Heart left ventricle (tissue), 16 donors: Measurements from ENCODE around the gene WDR74. TPM values are rescaled to one million over a fixed set of nuclear protein-coding genes. Genes with fewer than 3 reads are reported as not detected.

Experiments used
- ATAC-seq, 4 donors: fragments of 200-7000 bp; cut with Tn5 transposase; one replicate each; pipeline ENCODE4 v1.9.1; 2020 to 2022; ENCODE audit warnings: moderate library complexity in 4 of 4, mild to moderate bottlenecking in 3 of 4, moderate number of reproducible peaks in 1 of 4
- DNase-seq, 5 donors: peaks; one replicate each; pipeline ENCODE4 v3.0.0-alpha.2; 2020
- H3K27ac ChIP-seq, 12 donors: fragments of 200-600 bp; sonication (generic) in 4 of 12; one replicate each; pipeline versions ENCODE4 v1.5.0 to v1.8.0; 2016 to 2022; ENCODE audit warnings: mild to moderate bottlenecking in 2 of 12
- H3K27me3 ChIP-seq, 9 donors: fragments of 200-600 bp; sonication (generic) in 2 of 9; one replicate each; pipeline versions ENCODE4 v1.5.1 to v1.8.0; 2016 to 2022; ENCODE audit warnings: mild to moderate bottlenecking in 3 of 9
- H3K36me3 ChIP-seq, 9 donors: fragments of 200-600 bp; sonication (generic) in 2 of 9; one replicate each; pipeline versions ENCODE4 v1.5.0 to v1.8.0; 2018 to 2022; ENCODE audit warnings: mild to moderate bottlenecking in 2 of 9
- H3K4me1 ChIP-seq, 12 donors: fragments of 200-600 bp; sonication (generic) in 4 of 12; one replicate each; pipeline versions ENCODE4 v1.5.0 to v1.8.0; 2016 to 2022; ENCODE audit warnings: mild to moderate bottlenecking in 3 of 12
- H3K4me3 ChIP-seq, 12 donors: fragments of 200-600 bp; sonication (generic) in 4 of 12; one replicate each; pipeline versions ENCODE4 v1.5.0 to v1.8.0; 2017 to 2022; ENCODE audit warnings: mild to moderate bottlenecking in 9 of 12, moderate library complexity in 4 of 12
- H3K9me3 ChIP-seq, 12 donors: fragments of 200-600 bp; sonication (generic) in 4 of 12; one replicate each; pipeline versions ENCODE4 v1.5.0 to v1.8.0; 2016 to 2022; ENCODE audit warnings: mild to moderate bottlenecking in 1 of 12
- CTCF ChIP-seq, 12 donors: fragments of 200-600 bp; sonication (generic) in 4 of 12; IDR thresholded peaks; one replicate each; pipeline versions ENCODE4 v1.5.0 to v1.8.0; 2018 to 2022; ENCODE audit warnings: antibody characterized with exemption in 12 of 12, mild to moderate bottlenecking in 5 of 12
- POLR2A ChIP-seq, 2 donors: fragments of 450-650 bp; IDR thresholded peaks; one replicate each; pipeline ENCODE4 v1.6.1; 2017; ENCODE audit warnings: antibody characterized with exemption in 2 of 2, mild to moderate bottlenecking in 2 of 2, moderate library complexity in 2 of 2
- WGBS, 4 donors: extraction: QIAGEN DNeasy Blood & Tissue Kit in 2 of 4; methylation state at CpG; one replicate each; pipeline versions ENCODE4 v1.1.5 to v1.1.7; 2013 to 2018; 5-methylcytosine and 5-hydroxymethylcytosine counted together
- intact Hi-C, 10 donors: fragments of 100-400 bp; cut with DNase I; formaldehyde crosslinking; loops; one replicate each; pipeline versions ENCODE4 v1.11.1 to v1.14.2; 2022
- microRNA-seq, 4 donors: library from miRNA; unstranded; fragments of <30 nt; microRNA quantifications; one replicate each; pipeline versions ENCODE4 to v1.2.0, GENCODE V29; 2017 to 2020
- polyA plus RNA-seq, 2 donors: library from polyadenylated mRNA; stranded (reverse); fragments of 200-250 nt; gene quantifications; one replicate each; pipeline ENCODE4 v1.2.3, GENCODE V29; 2013
- total RNA-seq, 9 donors: library from RNA; depleted of rRNA in 2 of 9; stranded (reverse); fragments of >200 nt in 2 of 9; fragmentation: NEBNext Ultra II Directional in 3 of 9; extraction: Animal tissue kit (Norgen Biotek cat#: 25700) in 3 of 9; gene quantifications; one replicate each; pipeline versions ENCODE4 v1.1.0 to v1.2.4, GENCODE V29; 2016 to 2023
- donor health status: ischemic (EF 13 %, LVEDD 7.1; RV severe dilation, severe dysfunction).
- donor health status: healthy with polysubstance abuse.
- donor health status: DM: no; HTN: yes; CAD: no.
- donor health status: DM: no; HTN: no; CAD: no.
- donor health status: ischemic (EF 25% LVEDD 6.9; RV normal size, moderate dysfunction).
- donor health status: ischemic (EF 25% LVEDD 5.7; RV mildly dilated, moderate dysfunction).
- donor health status: healthy.
- donor health status: DM: yes; HTN: yes; CAD: no.
- donor health status: ischemic (EF 35%, LVEDD 5.7; RV mildly dilated, moderate dysfunction).
- donor health status: nonischemic (EF 11% LVEDD 7.7; RV severe dilation, severe dysfunction).
- donor health status: DM: yes; HTN: yes; CAD: no.
- donor health status: PGD.
- donor health status: ischemic (EF 29% LVEDD 5.4; RV normal size, mild dysfunction).
- donor health status: nonischemic (EF 23%, LVEDD 6.1; RV moderate dilation, normal function).

Gene WDR74
- total and polyA plus RNA-seq, 11 donors = 19.2 to 70.6 (median 28.1) TPM

DNA sequence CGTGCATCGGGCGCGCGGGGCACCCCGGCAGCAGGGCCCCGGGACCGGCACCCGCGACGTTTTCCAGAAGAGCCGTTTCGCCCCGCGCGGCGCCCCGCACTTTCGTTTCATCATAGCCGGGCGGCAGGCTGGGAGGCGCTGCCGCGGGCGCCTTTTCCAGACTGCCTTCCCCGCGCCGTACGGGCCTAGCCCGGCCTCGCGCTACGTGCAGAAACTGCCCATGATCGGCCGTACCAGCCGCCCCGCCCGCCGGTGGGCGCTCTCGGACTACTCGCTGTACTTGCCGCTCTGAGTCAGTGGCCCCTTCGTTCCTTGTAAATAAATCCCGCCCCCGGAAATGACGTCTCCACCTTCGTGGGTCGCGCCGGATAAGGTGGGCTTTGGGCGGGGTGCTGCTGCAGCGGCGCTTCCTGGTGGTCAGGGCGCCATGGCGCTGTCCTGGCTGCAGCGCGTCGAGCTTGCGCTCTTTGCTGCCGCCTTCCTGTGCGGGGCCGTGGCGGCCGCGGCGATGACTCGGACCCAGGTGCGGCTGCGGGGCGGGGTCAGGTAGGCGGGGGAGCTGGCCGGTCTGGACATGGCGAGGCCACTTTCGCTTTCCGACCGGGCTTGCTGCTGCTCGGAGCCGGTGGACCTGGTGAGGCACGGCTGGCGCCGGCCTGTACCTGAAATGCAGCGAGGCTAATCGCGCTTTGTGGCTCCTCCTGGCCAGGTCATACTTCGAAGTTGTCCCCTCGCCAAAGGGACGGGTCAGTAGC, 52.2 kb downstream of the WDR74 start, which contains the start of gene TMEM179B:
TSS of gene TMEM179B (plus strand) at position 398 of the 755 bp plus-strand sequence. CDS start at position 428, 30 bp downstream.
- Histone ChIP-seq H3K4me1 (peaks cover 6 to 54% (median 43%) of the 10 kb centered on the region in 12 donors), H3K36me3 (peaks cover 0 to 48% (median 32%) of the 10 kb centered on the region in 9 donors), H3K27ac (peak within 1 kb of the TSS; percentile 88 to 100 (median 98)), H3K27me3 (no peaks in the 10 kb centered on the region), H3K9me3 (no peaks in the 10 kb centered on the region), H3K4me3 (peak within 1 kb of the TSS; percentile 83 to 100 (median 92))
- TF ChIP-seq POLR2A (IDR thresholded peaks at IDR 0.05) (peak; percentile 81 to 97), CTCF (IDR thresholded peaks at IDR 0.05) (peak in 6 of 12 donors; percentile 28 to 60 (median 46))
- peak; percentile 81 to 90 (median 89) for ATAC-seq
- peak; percentile 96 to 99 (median 99) for DNase-seq
- 0% methylated on average over 33 to 88 of the region's 88 CpGs for WGBS, 4 donors
- intact Hi-C loops = loop anchor here in 9 of 10 donors (2.0 to 5.0 kb wide), 8 partner anchors 16 to 95 kb away; partner anchors contain the start of genes NXF1 (in 1 of the 9), SLC3A2 (in 1 of the 9), STX5 (in 1 of the 9) and TAF6L (in 1 of the 9)

DNA sequence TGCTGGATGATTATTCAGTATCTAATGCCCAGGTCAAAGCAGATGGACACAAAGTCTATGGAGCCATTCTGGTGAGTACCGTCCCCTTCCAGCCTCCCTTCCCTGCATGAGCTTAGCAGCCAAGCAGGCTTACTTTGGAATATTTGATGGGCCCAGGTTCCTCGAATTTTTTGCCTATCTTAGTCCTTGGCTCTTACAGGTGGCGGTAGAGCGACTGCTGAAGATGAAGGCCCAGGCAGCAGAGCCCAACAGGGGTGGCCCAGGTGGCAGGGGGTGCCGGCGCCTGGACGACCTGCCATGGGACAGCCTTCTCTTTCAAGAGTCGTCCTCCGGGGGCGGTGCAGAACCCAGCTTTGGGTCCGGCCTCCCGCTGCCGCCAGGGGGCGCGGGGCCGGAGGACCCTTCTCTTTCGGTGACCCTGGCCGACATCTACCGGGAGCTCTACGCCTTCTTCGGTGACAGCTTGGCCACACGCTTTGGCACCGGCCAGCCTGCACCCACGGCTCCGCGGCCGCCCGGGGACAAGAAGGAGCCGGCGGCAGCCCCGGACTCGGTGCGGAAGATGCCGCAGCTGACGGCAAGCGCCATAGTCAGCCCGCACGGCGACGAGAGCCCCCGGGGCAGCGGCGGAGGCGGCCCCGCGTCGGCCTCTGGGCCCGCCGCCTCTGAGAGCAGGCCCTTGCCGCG, 52.9 kb downstream of the WDR74 start:
- Histone ChIP-seq H3K4me1 (peaks cover 6 to 49% (median 41%) of the 10 kb centered on the region in 12 donors), H3K4me3 (peak overlapping the region; percentile 83 to 100 (median 92)), H3K36me3 (peaks cover 0 to 50% (median 35%) of the 10 kb centered on the region in 9 donors), H3K27me3 (no peaks in the 10 kb centered on the region), H3K27ac (peak overlapping the region; percentile 88 to 100 (median 98)), H3K9me3 (no peaks in the 10 kb centered on the region)
- TF ChIP-seq CTCF (IDR thresholded peaks at IDR 0.05) (peak in 11 of 12 donors; percentile 92 to 98 (median 94)), POLR2A (IDR thresholded peaks at IDR 0.05) (no peak)
- ATAC-seq (peak; percentile 55 to 85 (median 84)), DNase-seq (peak; percentile 90 to 93 (median 91))
- WGBS, 4 donors = 1% methylated on average over 21 to 51 of the region's 51 CpGs
- intact Hi-C loops = loop anchor here (1.0 to 5.0 kb wide), 10 partner anchors 16 to 96 kb away; partner anchors contain the start of genes NXF1 (in 1 of the 10), SLC3A2 (in 1 of the 10), STX5 (in 1 of the 10) and TAF6L (in 1 of the 10)

Small RNAs within 50 kb of the gene (microRNA-seq; reads per million reads assigned to microRNA genes)
- gene MIR6514 (0.77 to 4.3 (median 2.2) reads per million in 4 donors), gene MIR6748 (0 to 0.41 (median 0.10) reads per million in 4 donors)

Other genes starting within 250 kb of the WDR74 start
- gene TUT1, start 248.1 kb downstream of the WDR74 start, total RNA-seq = 10 to 100 TPM in 7 of 9 donors, 1 to 10 TPM in 2; 6.3 to 16.3 (median 11.3) TPM
- gene TUT1, start 248.1 kb downstream of the WDR74 start, polyA plus RNA-seq = 10 to 100 TPM in 1 of 2 donors, 1 to 10 TPM in 1; 8.5 to 12.2 TPM
- gene MTA2, start 237.7 kb downstream of the WDR74 start, total RNA-seq = 10 to 100 TPM; 24.1 to 55.3 (median 33.7) TPM
- 10 to 100 TPM; 18.4 to 40.3 TPM for gene MTA2, start 237.7 kb downstream of the WDR74 start, polyA plus RNA-seq
- 10 to 100 TPM in 8 of 9 donors, 1 to 10 TPM in 1; 8.8 to 40.9 (median 16.2) TPM for gene EML3, start 226.8 kb downstream of the WDR74 start, total RNA-seq
- 10 to 100 TPM; 14.7 to 15.3 TPM for gene EML3, start 226.8 kb downstream of the WDR74 start, polyA plus RNA-seq
- 1 to 10 TPM; 1.5 to 5.8 (median 2.1) TPM for gene ROM1, start 226.3 kb downstream of the WDR74 start, total RNA-seq
- 1 to 10 TPM; 2.9 to 5.3 TPM for gene ROM1, start 226.3 kb downstream of the WDR74 start, polyA plus RNA-seq
- gene B3GAT3, start 217.6 kb downstream of the WDR74 start, total RNA-seq = 10 to 100 TPM in 7 of 9 donors, 1 to 10 TPM in 2; 9.2 to 20.5 (median 12.3) TPM
- gene B3GAT3, start 217.6 kb downstream of the WDR74 start, polyA plus RNA-seq = 10 to 100 TPM; 19.1 to 38.1 TPM
- gene GANAB, start 193.0 kb downstream of the WDR74 start, total RNA-seq = 100 to 1,000 TPM in 4 of 9 donors, 10 to 100 TPM in 5; 64.4 to 182 (median 99.1) TPM
- 100 to 1,000 TPM in 1 of 2 donors, 10 to 100 TPM in 1; 49.3 to 113 TPM for gene GANAB, start 193.0 kb downstream of the WDR74 start, polyA plus RNA-seq
- 10 to 100 TPM in 7 of 9 donors, 1 to 10 TPM in 2; 9.1 to 23.2 (median 11.5) TPM for gene INTS5, start 186.3 kb downstream of the WDR74 start, total RNA-seq
- gene INTS5, start 186.3 kb downstream of the WDR74 start, polyA plus RNA-seq = 10 to 100 TPM in 1 of 2 donors, 1 to 10 TPM in 1; 3.3 to 15.5 TPM
- gene C11orf98, start 174.4 kb downstream of the WDR74 start, total RNA-seq = 10 to 100 TPM; 24.0 to 56.2 (median 28.5) TPM
- 100 to 1,000 TPM in 1 of 2 donors, 10 to 100 TPM in 1; 75.1 to 191 TPM for gene C11orf98, start 174.4 kb downstream of the WDR74 start, polyA plus RNA-seq
- gene CSKMT, start 174.3 kb downstream of the WDR74 start, total RNA-seq = 1 to 10 TPM in 7 of 9 donors, under 1 TPM in 2; 0.38 to 8.7 (median 4.2) TPM
- gene CSKMT, start 174.3 kb downstream of the WDR74 start, polyA plus RNA-seq = 1 to 10 TPM; 4.4 to 6.6 TPM
- gene UQCC3, start 167.9 kb downstream of the WDR74 start, total RNA-seq = 1 to 10 TPM; 5.3 to 8.8 (median 5.9) TPM
- 10 to 100 TPM; 11.5 to 15.8 TPM for gene UQCC3, start 167.9 kb downstream of the WDR74 start, polyA plus RNA-seq
- gene LBHD1, start 167.3 kb downstream of the WDR74 start, total RNA-seq = 1 to 10 TPM; 1.8 to 6.3 (median 2.9) TPM
- gene LBHD1, start 167.3 kb downstream of the WDR74 start, polyA plus RNA-seq = 1 to 10 TPM; 1.4 to 1.8 TPM
- gene UBXN1, start 160.5 kb downstream of the WDR74 start, total RNA-seq = 100 to 1,000 TPM in 1 of 9 donors, 10 to 100 TPM in 8; 69.2 to 116 (median 83.1) TPM
- gene UBXN1, start 160.5 kb downstream of the WDR74 start, polyA plus RNA-seq = 100 to 1,000 TPM in 1 of 2 donors, 10 to 100 TPM in 1; 88.7 to 188 TPM
- 1 to 10 TPM in 8 of 9 donors, under 1 TPM in 1; 0.63 to 8.6 (median 2.7) TPM for gene LRRN4CL, start 150.1 kb downstream of the WDR74 start, total RNA-seq
- 1 to 10 TPM; 1.3 to 1.9 TPM for gene LRRN4CL, start 150.1 kb downstream of the WDR74 start, polyA plus RNA-seq
- gene BSCL2, start 132.2 kb downstream of the WDR74 start, total RNA-seq = 10 to 100 TPM; 13.3 to 30.1 (median 20.0) TPM
- gene BSCL2, start 132.2 kb downstream of the WDR74 start, polyA plus RNA-seq = 10 to 100 TPM; 23.1 to 39.4 TPM
- under 1 TPM in 4 of 9 donors, not detected in 5; 0.27 to 0.55 (median 0.32) TPM for gene GNG3, start 131.9 kb downstream of the WDR74 start, total RNA-seq
- under 1 TPM in 1 of 2 donors, not detected in 1; 0.14 TPM for gene GNG3, start 131.9 kb downstream of the WDR74 start, polyA plus RNA-seq
- gene HNRNPUL2, start 112.1 kb downstream of the WDR74 start, total RNA-seq = 10 to 100 TPM in 8 of 9 donors, 1 to 10 TPM in 1; 9.6 to 39.5 (median 32.6) TPM
- 10 to 100 TPM; 32.7 to 35.2 TPM for gene HNRNPUL2, start 112.1 kb downstream of the WDR74 start, polyA plus RNA-seq
- 10 to 100 TPM in 7 of 9 donors, 1 to 10 TPM in 2; 7.4 to 23.5 (median 12.1) TPM for gene TTC9C, start 111.1 kb downstream of the WDR74 start, total RNA-seq
- gene TTC9C, start 111.1 kb downstream of the WDR74 start, polyA plus RNA-seq = 10 to 100 TPM; 13.9 to 20.0 TPM
- gene ZBTB3, start 85.4 kb downstream of the WDR74 start, total RNA-seq = 10 to 100 TPM in 4 of 9 donors, 1 to 10 TPM in 5; 6.9 to 16.6 (median 9.9) TPM
- 1 to 10 TPM; 3.5 to 3.7 TPM for gene ZBTB3, start 85.4 kb downstream of the WDR74 start, polyA plus RNA-seq
- gene POLR2G, start 78.0 kb downstream of the WDR74 start, total RNA-seq = 10 to 100 TPM; 32.6 to 61.2 (median 43.8) TPM
- 100 to 1,000 TPM in 1 of 2 donors, 10 to 100 TPM in 1; 43.6 to 106 TPM for gene POLR2G, start 78.0 kb downstream of the WDR74 start, polyA plus RNA-seq
- 10 to 100 TPM in 3 of 9 donors, 1 to 10 TPM in 6; 7.1 to 19.5 (median 9.3) TPM for gene TAF6L, start 68.2 kb downstream of the WDR74 start, total RNA-seq
- 10 to 100 TPM; 12.7 to 12.9 TPM for gene TAF6L, start 68.2 kb downstream of the WDR74 start, polyA plus RNA-seq
- 10 to 100 TPM; 14.7 to 46.0 (median 19.4) TPM for gene TMEM179B, start 52.2 kb downstream of the WDR74 start, total RNA-seq
- gene TMEM179B, start 52.2 kb downstream of the WDR74 start, polyA plus RNA-seq = 10 to 100 TPM; 23.8 to 47.3 TPM
- gene TMEM223, start 47.6 kb downstream of the WDR74 start, total RNA-seq = 10 to 100 TPM; 19.0 to 52.3 (median 25.9) TPM
- gene TMEM223, start 47.6 kb downstream of the WDR74 start, polyA plus RNA-seq = 10 to 100 TPM; 26.3 to 55.6 TPM
- gene NXF1, start 34.1 kb downstream of the WDR74 start, total RNA-seq = 10 to 100 TPM; 28.5 to 51.7 (median 34.1) TPM
- gene NXF1, start 34.1 kb downstream of the WDR74 start, polyA plus RNA-seq = 10 to 100 TPM; 40.7 to 63.4 TPM
- gene STX5, start 7.5 kb downstream of the WDR74 start, total RNA-seq = 10 to 100 TPM; 16.2 to 26.8 (median 18.9) TPM
- gene STX5, start 7.5 kb downstream of the WDR74 start, polyA plus RNA-seq = 10 to 100 TPM in 1 of 2 donors, 1 to 10 TPM in 1; 8.6 to 36.1 TPM
- not detected for gene TEX54, start 6.7 kb downstream of the WDR74 start, total RNA-seq
- gene TEX54, start 6.7 kb downstream of the WDR74 start, polyA plus RNA-seq = not detected
- 10 to 100 TPM; 26.6 to 76.0 (median 59.1) TPM for gene SLC3A2, start 41.3 kb upstream of the WDR74 start, total RNA-seq
- 100 to 1,000 TPM in 1 of 2 donors, 10 to 100 TPM in 1; 27.1 to 103 TPM for gene SLC3A2, start 41.3 kb upstream of the WDR74 start, polyA plus RNA-seq
- gene CHRM1, start 81.8 kb upstream of the WDR74 start, total RNA-seq = under 1 TPM in 2 of 9 donors, not detected in 7; 0.08 to 0.31 TPM
- gene CHRM1, start 81.8 kb upstream of the WDR74 start, polyA plus RNA-seq = not detected
- gene SLC22A6, start 145.4 kb upstream of the WDR74 start, total RNA-seq = not detected
- gene SLC22A6, start 145.4 kb upstream of the WDR74 start, polyA plus RNA-seq = not detected
- not detected for gene SLC22A8, start 176.3 kb upstream of the WDR74 start, total RNA-seq
- not detected for gene SLC22A8, start 176.3 kb upstream of the WDR74 start, polyA plus RNA-seq